HEK293 (cell line): ENCODE results near the gene PRKAB2.

Experiments used
- CTCF ChIP-seq: fragments of 450-650 bp; formaldehyde crosslinking; IDR thresholded peaks from 2 replicates; pipeline ENCODE4 v1.5.1; 2016; ENCODE audit warnings: missing biosample characterization, missing genetic modification characterization
- YY1 ChIP-seq: fragments of 450-650 bp; formaldehyde crosslinking; IDR thresholded peaks from 2 replicates; pipeline ENCODE4 v1.5.1; 2018; ENCODE audit warnings: missing biosample characterization, missing genetic modification characterization

- TF ChIP-seq CTCF (tag by site-specific recombination) (no peak), YY1 (tag by site-specific recombination) (no peak)
Observed at GRCh38 chr1:147215540-147215916, 43.3 kb upstream of the PRKAB2 start.
